HepG2 (cell line): ENCODE measurements around the gene RNASE8. TPM values are rescaled to one million over a fixed set of nuclear protein-coding genes. Genes with fewer than 3 reads are reported as not detected.

Experiments
- ATAC-seq: fragments of 200-7000 bp; cut with Tn5 transposase; 3 replicates; pipeline ENCODE4 v1.9.1; 2020; ENCODE audit warnings: mild to moderate bottlenecking, moderate library complexity
- BruUV-seq: library from RNA; stranded (reverse); fragments of 400-500 nt; replicated peaks from 2 replicates; lab custom pipeline; 2021; lab: Mats Ljungman, UMichigan
- CTCF ChIA-PET: fragments of 300-600 bp; formaldehyde crosslinking; extraction: SDS; loops from one replicate; lab custom pipeline; 2021; ENCODE audit warnings: low total read pairs, inconsistent platforms, low intra/inter-chr PET ratio; lab: Yijun Ruan, JAX
- POLR2A ChIA-PET: fragments of 350-600 bp; sonication (Branson Sonifier 250); formaldehyde crosslinking; loops from one replicate; lab custom pipeline; 2020; ENCODE audit warnings: antibody characterized with exemption, inconsistent platforms; lab: Yijun Ruan, JAX
- DNase-seq: peaks from one replicate; pipeline ENCODE4 v3.0.0-alpha.2; 2015; ENCODE audit warnings: low spot score
- FAIRE-seq: peaks from 3 replicates; lab custom pipeline; 2011; peaks lifted over from hg19 to GRCh38; lab: Jason Lieb, UNC
- H2AFZ ChIP-seq: one replicate; pipeline ENCODE4 v1.6.1; 2011; ENCODE audit warnings: low read length, inconsistent platforms
- H3K27ac ChIP-seq: fragments of 300-600 bp; 3 replicates; pipeline ENCODE4 v1.8.0; 2011; ENCODE audit warnings: mixed run types, mild to moderate bottlenecking, mixed read lengths, low read length, inconsistent platforms; ENCODE audit not compliant: insufficient read depth; ENCODE audit errors: extremely low read length
- H3K27me3 ChIP-seq, 2 experiments: fragments of 200-600 bp in 1 of 2; 2 replicates in 1 of 2; 3 replicates in 1 of 2; pipeline versions ENCODE4 v1.6.0 to v1.8.0; 2011; ENCODE audit warnings: low read length in 2 of 2, mild to moderate bottlenecking in 2 of 2, moderate library complexity in 2 of 2, inconsistent platforms in 1 of 2; ENCODE audit not compliant: insufficient read depth in 2 of 2, control insufficient read depth in 1 of 2
- H3K36me3 ChIP-seq, 2 experiments: fragments of 200-600 bp in 1 of 2; replicated peaks in 1 of 2; 2 replicates in 1 of 2; 3 replicates in 1 of 2; pipeline versions ENCODE4 v1.5.1 to v1.8.0; 2011; ENCODE audit warnings: low read length in 2 of 2, inconsistent platforms in 1 of 2; ENCODE audit not compliant: insufficient read depth in 2 of 2, control insufficient read depth in 1 of 2
- H3K4me1 ChIP-seq: 2 replicates; pipeline ENCODE4 v1.5.1; 2012; ENCODE audit warnings: low read length, inconsistent platforms; ENCODE audit not compliant: insufficient read depth
- H3K4me2 ChIP-seq: 2 replicates; pipeline ENCODE4 v1.6.0; 2011; ENCODE audit warnings: low read depth, low read length, inconsistent platforms
- H3K4me3 ChIP-seq, 3 experiments: fragments of 200-600 bp in 1 of 3; sonication (generic), shearing (Covaris generic) in 1 of 3; replicated peaks in 1 of 3; 2 replicates each; pipeline ENCODE4 v1.5.1; 2011 to 2016; ENCODE audit warnings: low read length in 3 of 3, inconsistent platforms in 2 of 3, low read depth in 2 of 3, mild to moderate bottlenecking in 2 of 3, control low read depth in 1 of 3, mixed read lengths in 1 of 3; ENCODE audit not compliant: insufficient read depth in 1 of 3
- H3K79me2 ChIP-seq: one replicate; pipeline ENCODE4 v1.6.1; 2011; ENCODE audit warnings: low read length, inconsistent platforms; ENCODE audit not compliant: insufficient read depth
- H3K9ac ChIP-seq: 2 replicates; pipeline ENCODE4 v1.6.0; 2011; ENCODE audit warnings: mild to moderate bottlenecking, low read depth, low read length, inconsistent platforms; ENCODE audit not compliant: insufficient read depth
- H3K9me3 ChIP-seq: 2 replicates; pipeline ENCODE4 v1.5.1; 2012; ENCODE audit warnings: mild to moderate bottlenecking, low read length
- H4K20me1 ChIP-seq: 2 replicates; pipeline ENCODE4 v1.6.0; 2011; ENCODE audit warnings: inconsistent platforms, mild to moderate bottlenecking, low read length, moderate library complexity; ENCODE audit not compliant: insufficient read depth
- BORCS8-MEF2B ChIP-seq: sonication (generic); formaldehyde crosslinking; IDR thresholded peaks from 2 replicates; pipeline ENCODE4 v1.8.0; 2022; ENCODE audit warnings: mild to moderate bottlenecking, missing genetic modification reagents
- RBAK ChIP-seq: sonication (generic); formaldehyde crosslinking; IDR thresholded peaks from 2 replicates; pipeline ENCODE4 v1.5.1; 2020; ENCODE audit warnings: mild to moderate bottlenecking, missing genetic modification reagents
- SYNCRIP ChIP-seq: fragments of 200-400 bp; formaldehyde crosslinking; IDR thresholded peaks from 2 replicates; pipeline ENCODE4 v1.6.1; 2018; ENCODE audit warnings: mild to moderate bottlenecking, low read depth, low read length; ENCODE audit not compliant: insufficient read depth
- ZBTB38 ChIP-seq: sonication (generic); formaldehyde crosslinking; IDR thresholded peaks from 2 replicates; pipeline ENCODE4 v1.5.1; 2020; ENCODE audit warnings: mild to moderate bottlenecking, missing genetic modification reagents
- ZNF749 ChIP-seq: sonication (generic); formaldehyde crosslinking; IDR thresholded peaks from 2 replicates; pipeline ENCODE4 v1.8.0; 2022; ENCODE audit warnings: mild to moderate bottlenecking, missing genetic modification reagents, moderate library complexity, borderline replicate concordance
- ZNF839 ChIP-seq: sonication (generic); formaldehyde crosslinking; IDR thresholded peaks from 2 replicates; pipeline ENCODE4 v1.4.0; 2020; ENCODE audit warnings: missing genetic modification reagents, mild to moderate bottlenecking, borderline replicate concordance
- WGBS: methylation state at CpG from one replicate; pipeline ENCODE4 v1.1.6; 2017; ENCODE audit warnings: low lambda C conversion rate; 5-methylcytosine and 5-hydroxymethylcytosine counted together
- in situ Hi-C: cut with HindIII; loops from 2 replicates; pipeline ENCODE4 v1.10.0; 2017; ENCODE audit warnings: low pct_unique_long_range_greater_than_20kb; ENCODE audit not compliant: extremely low pct_ligation_motif_present
- intact Hi-C: fragments of 100-400 bp; cut with micrococcal nuclease; formaldehyde crosslinking; loops from one replicate; pipeline ENCODE4 v1.10.0; 2022; ENCODE audit not compliant: unreplicated experiment
- polyA plus RNA-seq, 8 experiments: library from polyadenylated mRNA; depleted of rRNA in 3 of 8; stranded (reverse) in 7 of 8; unstranded in 1 of 8; fragments of >200 nt; fragmentation: Illumina TruSeq in 4 of 8; extraction: Trizol in 4 of 8; gene quantifications; 2 replicates each; pipeline versions ENCODE4 v1.2.1 to v1.2.3, GENCODE V29; 2011 to 2016; ENCODE audit warnings: low read depth in 4 of 8, missing spikeins in 1 of 8, mixed read lengths in 1 of 8; ENCODE audit not compliant: insufficient read depth in 1 of 8
- total RNA-seq, 5 experiments: library from RNA; depleted of rRNA; stranded (reverse); fragments of >200 nt; fragmentation: Illumina TruSeq; extraction: Trizol; gene quantifications; 2 replicates each; pipeline ENCODE4 v1.2.3, GENCODE V29; 2016; ENCODE audit warnings: low read depth in 1 of 5
- TF ChIP-seq, protein P1 (sequence below): sonication (generic); formaldehyde crosslinking; IDR thresholded peaks from 2 replicates; pipeline ENCODE4; 2020; ENCODE audit warnings: missing genetic modification reagents, mild to moderate bottlenecking, borderline replicate concordance
- TF ChIP-seq, protein P2 (sequence below): sonication (generic); formaldehyde crosslinking; IDR thresholded peaks from 2 replicates; pipeline ENCODE4 v1.8.1; 2023; ENCODE audit warnings: mild to moderate bottlenecking, missing genetic modification reagents
- TF ChIP-seq, protein P3 (sequence below): sonication (generic); formaldehyde crosslinking; IDR thresholded peaks from 2 replicates; pipeline ENCODE4 v1.8.0; 2022; ENCODE audit warnings: missing genetic modification reagents, mild to moderate bottlenecking, moderate library complexity, borderline replicate concordance
- TF ChIP-seq, protein P4 (sequence below): sonication (generic); formaldehyde crosslinking; conservative IDR thresholded peaks from 2 replicates; pipeline ENCODE4 v1.4.0; 2020; ENCODE audit warnings: missing genetic modification reagents
- TF ChIP-seq, protein P5 (sequence below): sonication (generic); formaldehyde crosslinking; conservative IDR thresholded peaks from 2 replicates; pipeline ENCODE4 v1.8.1; 2023; ENCODE audit warnings: missing genetic modification reagents

Gene RNASE8
- total and polyA plus RNA-seq, 2 of the 13 experiments (the other 11 are each of a cell fraction or from before 2014, with no cell fraction given), result not detected

DNA sequence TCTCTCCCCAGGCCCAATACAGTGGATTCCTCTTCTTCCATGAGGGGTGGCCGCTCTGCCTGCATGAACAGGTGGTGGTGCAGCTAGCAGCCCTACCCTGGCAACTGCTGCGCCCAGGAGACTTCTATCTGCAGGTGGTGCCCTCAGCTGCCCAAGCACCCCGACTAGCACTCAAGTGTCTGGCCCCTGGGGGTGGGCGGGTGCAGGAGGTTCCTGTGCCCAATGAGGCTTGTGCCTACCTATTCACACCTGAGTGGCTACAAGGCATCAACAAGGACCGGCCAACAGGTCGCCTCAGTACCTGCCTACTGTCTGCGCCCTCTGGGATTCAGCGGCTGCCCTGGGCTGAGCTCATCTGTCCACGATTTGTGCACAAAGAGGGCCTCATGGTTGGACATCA lies 16.3 kb downstream of the RNASE8 start:
- 80% methylated on average over 4 of the region's 9 CpGs for WGBS
- Histone ChIP-seq H4K20me1 (no peaks in the 10 kb centered on the region), H3K4me3 (no peak overlapping the region), H3K27me3 (peaks cover 0 to 7% of the 10 kb centered on the region in 2 experiments; a peak in 1 of 5 replicates), H3K36me3 (peaks cover 27 to 46% of the 10 kb centered on the region in 2 experiments), H3K9ac (no peak overlapping the region), H3K4me2 (no peak overlapping the region), H3K79me2 (peaks cover 6% of the 10 kb centered on the region), H3K9me3 (no peaks in the 10 kb centered on the region), H2AFZ (no peak overlapping the region), H3K4me1 (peaks cover 29% of the 10 kb centered on the region), H3K27ac (no peak overlapping the region)
- FAIRE-seq, result no peak
- in situ Hi-C loops, result no loop called here
- no peak for DNase-seq
- ATAC-seq, result no peak
- ChIA-PET POLR2A (interaction anchor here (0.9 to 4.3 kb wide), 7 partner anchors 10 to 59 kb away, joined by 3 to 84 read pairs (median 4); partner anchors contain the start of gene ZNF219), CTCF (no interaction called here)
- intact Hi-C loops, result no loop called here
- BruUV-seq, result no TSS peak
- TF ChIP-seq, protein P1, sequence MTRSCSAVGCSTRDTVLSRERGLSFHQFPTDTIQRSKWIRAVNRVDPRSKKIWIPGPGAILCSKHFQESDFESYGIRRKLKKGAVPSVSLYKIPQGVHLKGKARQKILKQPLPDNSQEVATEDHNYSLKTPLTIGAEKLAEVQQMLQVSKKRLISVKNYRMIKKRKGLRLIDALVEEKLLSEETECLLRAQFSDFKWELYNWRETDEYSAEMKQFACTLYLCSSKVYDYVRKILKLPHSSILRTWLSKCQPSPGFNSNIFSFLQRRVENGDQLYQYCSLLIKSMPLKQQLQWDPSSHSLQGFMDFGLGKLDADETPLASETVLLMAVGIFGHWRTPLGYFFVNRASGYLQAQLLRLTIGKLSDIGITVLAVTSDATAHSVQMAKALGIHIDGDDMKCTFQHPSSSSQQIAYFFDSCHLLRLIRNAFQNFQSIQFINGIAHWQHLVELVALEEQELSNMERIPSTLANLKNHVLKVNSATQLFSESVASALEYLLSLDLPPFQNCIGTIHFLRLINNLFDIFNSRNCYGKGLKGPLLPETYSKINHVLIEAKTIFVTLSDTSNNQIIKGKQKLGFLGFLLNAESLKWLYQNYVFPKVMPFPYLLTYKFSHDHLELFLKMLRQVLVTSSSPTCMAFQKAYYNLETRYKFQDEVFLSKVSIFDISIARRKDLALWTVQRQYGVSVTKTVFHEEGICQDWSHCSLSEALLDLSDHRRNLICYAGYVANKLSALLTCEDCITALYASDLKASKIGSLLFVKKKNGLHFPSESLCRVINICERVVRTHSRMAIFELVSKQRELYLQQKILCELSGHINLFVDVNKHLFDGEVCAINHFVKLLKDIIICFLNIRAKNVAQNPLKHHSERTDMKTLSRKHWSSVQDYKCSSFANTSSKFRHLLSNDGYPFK (CRISPR knock-in tag), result no peak
- TF ChIP-seq, protein P2, sequence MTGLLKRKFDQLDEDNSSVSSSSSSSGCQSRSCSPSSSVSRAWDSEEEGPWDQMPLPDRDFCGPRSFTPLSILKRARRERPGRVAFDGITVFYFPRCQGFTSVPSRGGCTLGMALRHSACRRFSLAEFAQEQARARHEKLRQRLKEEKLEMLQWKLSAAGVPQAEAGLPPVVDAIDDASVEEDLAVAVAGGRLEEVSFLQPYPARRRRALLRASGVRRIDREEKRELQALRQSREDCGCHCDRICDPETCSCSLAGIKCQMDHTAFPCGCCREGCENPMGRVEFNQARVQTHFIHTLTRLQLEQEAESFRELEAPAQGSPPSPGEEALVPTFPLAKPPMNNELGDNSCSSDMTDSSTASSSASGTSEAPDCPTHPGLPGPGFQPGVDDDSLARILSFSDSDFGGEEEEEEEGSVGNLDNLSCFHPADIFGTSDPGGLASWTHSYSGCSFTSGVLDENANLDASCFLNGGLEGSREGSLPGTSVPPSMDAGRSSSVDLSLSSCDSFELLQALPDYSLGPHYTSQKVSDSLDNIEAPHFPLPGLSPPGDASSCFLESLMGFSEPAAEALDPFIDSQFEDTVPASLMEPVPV, result 0 out of 2 replicates have a peak, but pooled peaks have one; percentile 38
- TF ChIP-seq, protein P3, sequence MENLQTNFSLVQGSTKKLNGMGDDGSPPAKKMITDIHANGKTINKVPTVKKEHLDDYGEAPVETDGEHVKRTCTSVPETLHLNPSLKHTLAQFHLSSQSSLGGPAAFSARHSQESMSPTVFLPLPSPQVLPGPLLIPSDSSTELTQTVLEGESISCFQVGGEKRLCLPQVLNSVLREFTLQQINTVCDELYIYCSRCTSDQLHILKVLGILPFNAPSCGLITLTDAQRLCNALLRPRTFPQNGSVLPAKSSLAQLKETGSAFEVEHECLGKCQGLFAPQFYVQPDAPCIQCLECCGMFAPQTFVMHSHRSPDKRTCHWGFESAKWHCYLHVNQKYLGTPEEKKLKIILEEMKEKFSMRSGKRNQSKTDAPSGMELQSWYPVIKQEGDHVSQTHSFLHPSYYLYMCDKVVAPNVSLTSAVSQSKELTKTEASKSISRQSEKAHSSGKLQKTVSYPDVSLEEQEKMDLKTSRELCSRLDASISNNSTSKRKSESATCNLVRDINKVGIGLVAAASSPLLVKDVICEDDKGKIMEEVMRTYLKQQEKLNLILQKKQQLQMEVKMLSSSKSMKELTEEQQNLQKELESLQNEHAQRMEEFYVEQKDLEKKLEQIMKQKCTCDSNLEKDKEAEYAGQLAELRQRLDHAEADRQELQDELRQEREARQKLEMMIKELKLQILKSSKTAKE (CRISPR knock-in tag), result no peak
- TF ChIP-seq SYNCRIP (no peak), RBAK (CRISPR knock-in tag) (no peak), ZNF749 (CRISPR knock-in tag) (no peak), ZBTB38 (CRISPR knock-in tag) (no peak), BORCS8-MEF2B (0 out of 2 replicates have a peak, but pooled peaks have one; percentile 48), ZNF839 (0 out of 2 replicates have a peak, but pooled peaks have one; percentile 48)
- TF ChIP-seq, protein P4, sequence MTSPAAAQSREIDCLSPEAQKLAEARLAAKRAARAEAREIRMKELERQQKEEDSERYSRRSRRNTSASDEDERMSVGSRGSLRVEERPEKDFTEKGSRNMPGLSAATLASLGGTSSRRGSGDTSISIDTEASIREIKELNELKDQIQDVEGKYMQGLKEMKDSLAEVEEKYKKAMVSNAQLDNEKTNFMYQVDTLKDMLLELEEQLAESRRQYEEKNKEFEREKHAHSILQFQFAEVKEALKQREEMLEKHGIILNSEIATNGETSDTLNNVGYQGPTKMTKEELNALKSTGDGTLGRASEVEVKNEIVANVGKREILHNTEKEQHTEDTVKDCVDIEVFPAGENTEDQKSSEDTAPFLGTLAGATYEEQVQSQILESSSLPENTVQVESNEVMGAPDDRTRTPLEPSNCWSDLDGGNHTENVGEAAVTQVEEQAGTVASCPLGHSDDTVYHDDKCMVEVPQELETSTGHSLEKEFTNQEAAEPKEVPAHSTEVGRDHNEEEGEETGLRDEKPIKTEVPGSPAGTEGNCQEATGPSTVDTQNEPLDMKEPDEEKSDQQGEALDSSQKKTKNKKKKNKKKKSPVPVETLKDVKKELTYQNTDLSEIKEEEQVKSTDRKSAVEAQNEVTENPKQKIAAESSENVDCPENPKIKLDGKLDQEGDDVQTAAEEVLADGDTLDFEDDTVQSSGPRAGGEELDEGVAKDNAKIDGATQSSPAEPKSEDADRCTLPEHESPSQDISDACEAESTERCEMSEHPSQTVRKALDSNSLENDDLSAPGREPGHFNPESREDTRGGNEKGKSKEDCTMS, result no peak
- TF ChIP-seq, protein P5, sequence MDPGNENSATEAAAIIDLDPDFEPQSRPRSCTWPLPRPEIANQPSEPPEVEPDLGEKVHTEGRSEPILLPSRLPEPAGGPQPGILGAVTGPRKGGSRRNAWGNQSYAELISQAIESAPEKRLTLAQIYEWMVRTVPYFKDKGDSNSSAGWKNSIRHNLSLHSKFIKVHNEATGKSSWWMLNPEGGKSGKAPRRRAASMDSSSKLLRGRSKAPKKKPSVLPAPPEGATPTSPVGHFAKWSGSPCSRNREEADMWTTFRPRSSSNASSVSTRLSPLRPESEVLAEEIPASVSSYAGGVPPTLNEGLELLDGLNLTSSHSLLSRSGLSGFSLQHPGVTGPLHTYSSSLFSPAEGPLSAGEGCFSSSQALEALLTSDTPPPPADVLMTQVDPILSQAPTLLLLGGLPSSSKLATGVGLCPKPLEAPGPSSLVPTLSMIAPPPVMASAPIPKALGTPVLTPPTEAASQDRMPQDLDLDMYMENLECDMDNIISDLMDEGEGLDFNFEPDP (CRISPR knock-in tag), result no peak
